CD4-positive, alpha-beta T cell (primary cell): ENCODE data around the gene ST8SIA3. TPM values are rescaled to one million over a fixed set of nuclear protein-coding genes. Genes with fewer than 3 reads are reported as not detected.
"Not testable (repeated sequence)": the region's sequence is repeated elsewhere in the genome, so short reads cannot be mapped to it uniquely, and the experiment has no call there.

ENCODE experiments used
- ATAC-seq: fragments of 200-7000 bp; cut with Tn5 transposase; one replicate; pipeline ENCODE4 v1.10.0; 2022; ENCODE audit warnings: mild to moderate bottlenecking; ENCODE audit not compliant: poor library complexity
- CTCF ChIA-PET: fragments of 350-600 bp; sonication (Branson Sonifier 250); formaldehyde crosslinking; loops from one replicate; lab custom pipeline; 2021; ENCODE audit warnings: antibody characterized with exemption, inconsistent platforms; lab: Charles Lee
- POLR2A ChIA-PET: fragments of 350-600 bp; sonication (Branson Sonifier 250); formaldehyde crosslinking; loops from one replicate; lab custom pipeline; 2021; ENCODE audit warnings: antibody characterized with exemption, inconsistent platforms; lab: Charles Lee
- DNase-seq, 14 experiments: peaks; one replicate each; pipeline ENCODE4 v3.0.0-alpha.2; 2013 to 2020; ENCODE audit warnings: mixed read lengths in 2 of 14
- H3K27ac ChIP-seq, 2 donors: one replicate each; pipeline versions ENCODE4 v1.5.1 to v1.7.0; 2013; ENCODE audit warnings: low read length in 2 of 2, low read depth in 1 of 2, mild to moderate bottlenecking in 1 of 2
- H3K27me3 ChIP-seq, 2 experiments: 1 replicate in 1 of 2; 2 replicates in 1 of 2; pipeline versions ENCODE4 v1.6.1 to v1.7.0; 2013; ENCODE audit warnings: low read length in 2 of 2, control low read depth in 1 of 2, mild to moderate bottlenecking in 1 of 2, moderate library complexity in 1 of 2; ENCODE audit not compliant: insufficient read depth in 2 of 2, control insufficient read depth in 1 of 2
- H3K36me3 ChIP-seq: one replicate; pipeline ENCODE4 v1.6.1; 2013; ENCODE audit warnings: low read length, control low read depth; ENCODE audit not compliant: insufficient read depth
- H3K4me1 ChIP-seq: one replicate; pipeline ENCODE4 v1.6.1; 2013; ENCODE audit warnings: low read length, control low read depth; ENCODE audit not compliant: insufficient read depth
- H3K4me3 ChIP-seq: one replicate; pipeline ENCODE4 v1.5.1; 2013; ENCODE audit warnings: mild to moderate bottlenecking, low read length, moderate library complexity
- H3K9me3 ChIP-seq, 2 experiments: 1 replicate in 1 of 2; 2 replicates in 1 of 2; pipeline versions ENCODE4 v1.6.1 to v1.7.0; 2013; ENCODE audit warnings: low read length in 2 of 2, mild to moderate bottlenecking in 2 of 2, control low read depth in 1 of 2, moderate library complexity in 1 of 2; ENCODE audit not compliant: control insufficient read depth in 1 of 2, insufficient read depth in 1 of 2
- H3K27ac Mint-ChIP-seq: one replicate; pipeline ENCODE4 v1.8.0; 2020; ENCODE audit warnings: mixed read lengths
- H3K27me3 Mint-ChIP-seq: one replicate; pipeline ENCODE4 v1.8.0; 2021; ENCODE audit warnings: mixed read lengths
- H3K36me3 Mint-ChIP-seq: one replicate; pipeline ENCODE4 v1.8.0; 2021; ENCODE audit warnings: low read depth, mixed read lengths
- H3K4me1 Mint-ChIP-seq: one replicate; pipeline ENCODE4 v1.8.0; 2021; ENCODE audit warnings: low read depth, mixed read lengths
- H3K4me3 Mint-ChIP-seq: one replicate; pipeline ENCODE4 v1.8.0; 2020; ENCODE audit warnings: mild to moderate bottlenecking, mixed read lengths
- H3K9me3 Mint-ChIP-seq: one replicate; pipeline ENCODE4 v1.8.0; 2020; ENCODE audit warnings: mixed read lengths
- CTCF ChIP-seq: fragments of 200-600 bp; IDR thresholded peaks from one replicate; pipeline ENCODE4 v1.8.0; 2022; ENCODE audit warnings: antibody characterized with exemption, mild to moderate bottlenecking
- intact Hi-C, 2 experiments: fragments of 100-400 bp; cut with DNase I in 1 of 2; cut with micrococcal nuclease in 1 of 2; formaldehyde crosslinking; loops; one replicate each; pipeline versions ENCODE4 v1.15.1 to v1.9.0; 2023 to 2025; cut with DNase I, micrococcal nuclease
- total RNA-seq, 174 experiments: library from RNA in 2 of 174; stranded (reverse) in 2 of 174; gene quantifications; one replicate each; pipeline ENCODE4 v1.2.3 and lab custom pipeline; 2021 to 2026

Gene ST8SIA3
- total RNA-seq, 2 experiments from 2014 or later, result not detected

DNA sequence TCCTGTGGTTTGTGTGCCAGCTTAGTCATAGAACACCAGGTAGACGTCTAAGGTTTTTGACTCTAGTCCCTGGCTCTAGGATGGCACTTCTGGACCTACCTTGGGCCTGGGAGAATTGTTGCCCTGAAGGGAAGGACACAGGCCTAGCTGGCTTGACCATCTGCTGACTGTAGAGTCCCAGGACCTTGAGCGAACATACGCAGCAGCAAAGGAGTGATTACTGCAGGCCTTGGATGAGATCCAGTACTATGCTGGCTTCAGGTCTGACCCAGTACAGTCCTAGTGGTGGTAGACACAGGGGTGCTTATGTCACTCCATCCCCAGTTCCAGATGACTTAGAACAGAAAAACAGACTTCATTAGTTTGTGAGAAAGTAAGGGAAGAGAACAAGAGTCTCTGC lies 37.7 kb downstream of the ST8SIA3 start:
- Mint-ChIP-seq H3K27ac (no peak overlapping the region), H3K4me3 (no peak overlapping the region), H3K36me3 (no peaks in the 10 kb centered on the region), H3K4me1 (no peaks in the 10 kb centered on the region), H3K9me3 (peaks cover 2% of the 10 kb centered on the region), H3K27me3 (peaks cover 46% of the 10 kb centered on the region)
- H3K4me3 ChIP-seq, result no peak overlapping the region
- no peak for TF ChIP-seq CTCF
- ATAC-seq (no peak), DNase-seq (no peak)
- CTCF ChIA-PET, result no interaction called here
- POLR2A ChIA-PET, result no interaction called here
- no peaks in the 10 kb centered on the region for H3K36me3 ChIP-seq
- peaks cover 0 to 4% of the 10 kb centered on the region in 2 experiments for H3K9me3 ChIP-seq
- H3K27ac ChIP-seq, result no peak overlapping the region
- peaks cover 3 to 11% of the 10 kb centered on the region in 2 experiments for H3K27me3 ChIP-seq
- H3K4me1 ChIP-seq, result no peaks in the 10 kb centered on the region
- intact Hi-C loops, result no loop called here

DNA sequence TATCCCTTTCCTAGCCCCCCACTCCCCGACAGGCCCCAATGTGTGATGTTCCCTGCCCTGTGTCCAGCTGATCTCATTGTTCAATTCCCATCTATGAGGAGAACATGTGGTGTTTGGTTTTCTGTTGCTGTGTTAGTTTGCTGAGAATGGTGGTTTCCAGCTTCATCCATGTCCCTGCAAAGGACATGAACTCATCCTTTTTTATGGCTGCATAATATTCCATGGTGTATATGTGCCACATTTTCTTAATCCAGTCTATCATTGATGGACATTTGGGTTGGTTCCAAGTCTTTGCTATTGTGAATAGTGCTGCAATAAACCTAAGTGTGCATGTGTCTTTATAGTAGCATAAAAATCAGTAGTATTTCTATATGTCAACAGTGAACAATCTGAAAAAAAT lies 42.4 kb downstream of the ST8SIA3 start:
- peaks cover 17% of the 10 kb centered on the region for H3K27me3 Mint-ChIP-seq
- H3K4me1 Mint-ChIP-seq, H3K27ac ChIP-seq, CTCF ChIA-PET, H3K27me3 ChIP-seq, H3K4me3 Mint-ChIP-seq, DNase-seq, H3K9me3 Mint-ChIP-seq, H3K4me3 ChIP-seq, ATAC-seq, H3K27ac Mint-ChIP-seq, H3K36me3 Mint-ChIP-seq, H3K9me3 ChIP-seq, H3K4me1 ChIP-seq, intact Hi-C loops, POLR2A ChIA-PET, H3K36me3 ChIP-seq: not testable (repeated sequence)

DNA sequence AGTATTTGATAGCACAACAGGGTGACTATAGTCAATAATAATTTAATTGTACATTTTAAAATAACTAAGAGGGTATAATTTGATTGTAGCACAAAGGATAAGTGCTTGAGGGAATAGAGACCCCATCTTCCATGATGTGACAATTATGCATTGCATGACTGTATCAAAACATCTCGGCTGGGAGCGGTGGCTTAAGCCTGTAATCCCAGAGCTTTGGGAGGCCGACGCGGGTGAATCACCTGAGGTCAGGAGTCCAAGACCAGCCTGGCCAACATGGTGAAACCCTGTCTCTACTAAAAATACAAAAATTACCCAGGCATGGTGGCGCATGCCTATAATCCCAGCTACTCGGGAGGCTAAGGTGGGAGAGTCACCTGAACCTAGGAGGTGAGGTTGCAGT lies 44.5 kb downstream of the ST8SIA3 start:
- POLR2A ChIA-PET, H3K27me3 Mint-ChIP-seq, H3K4me3 ChIP-seq, H3K9me3 ChIP-seq, H3K27me3 ChIP-seq, H3K9me3 Mint-ChIP-seq, ATAC-seq, H3K36me3 ChIP-seq, H3K27ac Mint-ChIP-seq, H3K4me1 ChIP-seq, H3K4me3 Mint-ChIP-seq, intact Hi-C loops, H3K36me3 Mint-ChIP-seq, H3K27ac ChIP-seq, DNase-seq, H3K4me1 Mint-ChIP-seq, CTCF ChIA-PET: not testable (repeated sequence)

DNA sequence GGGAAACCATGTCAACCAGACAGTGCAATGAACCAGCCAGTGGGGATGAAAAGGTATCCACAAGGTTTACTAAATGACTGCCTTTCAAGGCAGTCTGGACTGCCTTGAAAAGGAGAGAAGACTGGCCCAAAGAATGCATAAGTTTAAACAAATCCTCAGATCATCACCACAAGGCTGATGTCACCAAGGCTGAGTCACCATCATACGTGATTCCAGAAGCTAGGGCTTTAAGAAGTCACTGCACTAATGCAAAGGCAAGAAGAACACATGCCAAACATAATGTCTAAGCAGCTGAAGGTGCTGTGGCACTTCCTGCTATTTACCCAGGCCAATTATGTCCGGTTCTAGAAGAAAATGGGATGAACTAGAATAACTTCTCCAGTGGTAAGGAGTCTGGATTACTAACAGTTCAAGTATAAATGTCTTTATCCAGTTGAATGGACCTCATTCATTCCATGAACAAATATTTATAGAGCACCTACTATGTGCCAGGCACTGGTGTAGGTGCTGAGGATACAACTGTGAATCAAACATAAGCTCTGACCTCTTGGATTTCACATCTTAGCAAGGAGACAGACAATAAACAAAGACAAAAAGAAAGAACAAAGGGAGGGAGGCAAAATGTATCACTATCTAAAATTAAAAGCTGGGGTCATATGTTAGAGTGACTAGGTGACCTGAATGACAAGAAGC lies 45.2 kb downstream of the ST8SIA3 start:
- H3K27me3 Mint-ChIP-seq, result no peaks in the 10 kb centered on the region
- Histone ChIP-seq H3K27me3 (peaks cover 0 to 3% of the 10 kb centered on the region in 2 experiments), H3K36me3 (no peaks in the 10 kb centered on the region), H3K27ac (no peak overlapping the region), H3K4me1 (no peaks in the 10 kb centered on the region), H3K9me3 (no peaks in the 10 kb centered on the region), H3K4me3 (no peak overlapping the region)
- peaks cover 8% of the 10 kb centered on the region for H3K9me3 Mint-ChIP-seq
- CTCF ChIA-PET, result no interaction called here
- H3K4me3 Mint-ChIP-seq, result no peak overlapping the region
- POLR2A ChIA-PET, result no interaction called here
- intact Hi-C loops, result no loop called here
- DNase-seq, result no peak
- no peak for ATAC-seq
- no peak for TF ChIP-seq CTCF
- H3K36me3 Mint-ChIP-seq, result no peaks in the 10 kb centered on the region
- no peaks in the 10 kb centered on the region for H3K4me1 Mint-ChIP-seq
- no peak overlapping the region for H3K27ac Mint-ChIP-seq
